HepG2 (cell line): ENCODE results near the gene PCDHB11. TPM values are rescaled to one million over a fixed set of nuclear protein-coding genes. Genes with fewer than 3 reads are reported as not detected.

Source experiments
- ETS1 ChIP-seq: sonication (generic); formaldehyde crosslinking; IDR thresholded peaks from 2 replicates; pipeline ENCODE4 v1.4.0; 2020; ENCODE audit warnings: missing genetic modification reagents
- GABPA ChIP-seq, 2 experiments: IDR thresholded peaks; 2 replicates each; pipeline ENCODE4 v1.6.1; 2011 to 2016; ENCODE audit warnings: low read depth in 2 of 2, low read length in 1 of 2, missing biosample characterization in 1 of 2, missing genetic modification characterization in 1 of 2
- ISL2 ChIP-seq: sonication (generic); formaldehyde crosslinking; IDR thresholded peaks from 2 replicates; pipeline ENCODE4 v1.5.0; 2020; ENCODE audit warnings: missing genetic modification reagents
- MAF1 ChIP-seq: sonication (generic); formaldehyde crosslinking; IDR thresholded peaks from 2 replicates; pipeline ENCODE4 v1.5.0; 2020; ENCODE audit warnings: missing genetic modification reagents, borderline replicate concordance
- SMARCE1 ChIP-seq: fragments of 450-650 bp; IDR thresholded peaks from 2 replicates; pipeline ENCODE4 v1.6.1; 2017; ENCODE audit warnings: borderline replicate concordance
- TFAP4 ChIP-seq: sonication (generic); IDR thresholded peaks from 2 replicates; pipeline ENCODE4 v1.6.1; 2016; ENCODE audit warnings: low read depth, borderline replicate concordance
- ZMYM2 ChIP-seq: sonication (generic); formaldehyde crosslinking; IDR thresholded peaks from 2 replicates; pipeline ENCODE4 v1.8.0; 2022; ENCODE audit warnings: mild to moderate bottlenecking, missing genetic modification reagents
- ZNF282 ChIP-seq: fragments of 450-650 bp; IDR thresholded peaks from 2 replicates; pipeline ENCODE4 v1.6.1; 2018; ENCODE audit not compliant: partially characterized antibody
- ZNF761 ChIP-seq: sonication (generic); formaldehyde crosslinking; conservative IDR thresholded peaks from 2 replicates; pipeline ENCODE4 v1.4.0; 2020; ENCODE audit warnings: mild to moderate bottlenecking, missing genetic modification reagents
- ZNF800 ChIP-seq: sonication (generic); formaldehyde crosslinking; IDR thresholded peaks from 2 replicates; pipeline ENCODE4 v1.4.0; 2020; ENCODE audit warnings: missing genetic modification reagents
- ZNF891 ChIP-seq: sonication (generic); formaldehyde crosslinking; IDR thresholded peaks from 2 replicates; pipeline ENCODE4 v1.5.0; 2020; ENCODE audit warnings: mild to moderate bottlenecking, missing genetic modification reagents
- polyA plus RNA-seq, 8 experiments: library from polyadenylated mRNA; depleted of rRNA in 3 of 8; stranded (reverse) in 7 of 8; unstranded in 1 of 8; fragments of >200 nt; fragmentation: Illumina TruSeq in 4 of 8; extraction: Trizol in 4 of 8; gene quantifications; 2 replicates each; pipeline versions ENCODE4 v1.2.1 to v1.2.3, GENCODE V29; 2011 to 2016; ENCODE audit warnings: low read depth in 4 of 8, missing spikeins in 1 of 8, mixed read lengths in 1 of 8; ENCODE audit not compliant: insufficient read depth in 1 of 8
- total RNA-seq, 5 experiments: library from RNA; depleted of rRNA; stranded (reverse); fragments of >200 nt; fragmentation: Illumina TruSeq; extraction: Trizol; gene quantifications; 2 replicates each; pipeline ENCODE4 v1.2.3, GENCODE V29; 2016; ENCODE audit warnings: low read depth in 1 of 5

Gene PCDHB11
- total and polyA plus RNA-seq, 2 of the 13 experiments (the other 11 are each of a cell fraction or from before 2014, with no cell fraction given), result 0.07 TPM; not detected in 1

- TF ChIP-seq GABPA (IDR thresholded peaks at IDR 0.05; ENCODE audit: low read depth, low read length), result no peak
- TF ChIP-seq GABPA (CRISPR knock-in tag; IDR thresholded peaks at IDR 0.05; ENCODE audit: low read depth), result no peak
- TF ChIP-seq ZNF282, result no peak
- no peak for TF ChIP-seq MAF1
- no peak for TF ChIP-seq ZMYM2 (CRISPR knock-in tag)
- TF ChIP-seq SMARCE1, result no peak
- no peak for TF ChIP-seq ISL2 (CRISPR knock-in tag)
- TF ChIP-seq ZNF891 (CRISPR knock-in tag), result no peak
- TF ChIP-seq ZNF800 (CRISPR knock-in tag), result no peak
- no peak for TF ChIP-seq ZNF761 (CRISPR knock-in tag)
- TF ChIP-seq TFAP4, result no peak
- TF ChIP-seq ETS1, result no peak
Measured at GRCh38 chr5:141241496-141241895, 42.1 kb downstream of the PCDHB11 start (continued).
